ENCODE measurements around the gene RPL6.

Gene RPL6

DNA sequence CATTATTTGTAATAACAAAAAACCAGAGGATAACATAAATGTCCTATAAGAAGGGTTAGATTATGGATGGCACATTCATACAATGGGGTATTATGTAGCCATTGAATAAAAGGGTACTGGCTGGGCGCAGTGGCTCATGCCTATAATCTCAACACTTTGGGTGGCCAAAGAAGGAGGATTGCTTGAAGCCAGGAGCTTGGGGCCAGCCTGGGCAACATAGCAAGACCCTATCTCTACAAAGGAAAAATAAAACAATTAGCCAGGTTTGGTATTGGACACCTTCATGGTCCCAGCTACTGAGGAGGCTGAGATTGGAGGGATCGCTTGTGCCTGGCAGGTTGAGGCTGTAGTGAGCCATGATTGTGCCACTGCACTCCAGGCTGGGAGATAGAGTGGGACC, 24.1 kb upstream of the RPL6 start:
- Histone ChIP-seq H3K36me3 (ENCODE audit: control insufficient read depth, insufficient read depth, low read length) (no peaks in the 10 kb centered on the region), H3K4me1 (ENCODE audit: control insufficient read depth, insufficient read depth, low read length) (no peaks in the 10 kb centered on the region), H3K4me3 (ENCODE audit: low read length) (no peak overlapping the region), H3K27ac (ENCODE audit: low read depth, low read length) (no peak overlapping the region), H3K9ac (ENCODE audit: low read length) (no peak overlapping the region), H3K27me3 (ENCODE audit: control insufficient read depth, insufficient read depth, low read length) (no peaks in the 10 kb centered on the region)

DNA sequence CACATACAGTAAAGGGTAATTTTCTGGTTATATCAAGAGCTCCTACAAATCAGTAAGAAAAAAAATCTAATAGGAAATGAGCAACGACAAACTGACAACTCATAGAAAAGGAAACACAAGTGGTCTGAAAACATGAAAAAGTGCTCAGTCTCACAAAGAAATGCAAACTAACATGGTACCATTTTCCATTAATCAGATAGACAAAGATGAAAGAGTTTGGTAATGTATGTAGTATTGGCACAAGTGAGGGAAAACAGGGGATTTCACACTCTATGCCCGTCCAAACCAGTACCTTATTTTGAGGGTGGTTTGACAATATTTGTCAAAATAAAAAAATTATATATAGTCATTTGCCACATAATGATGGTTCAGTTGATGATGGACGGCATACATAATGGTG, 22.6 kb upstream of the RPL6 start:
- Histone ChIP-seq H3K4me3 (ENCODE audit: low read length) (no peak overlapping the region), H3K27ac (ENCODE audit: low read depth, low read length) (no peak overlapping the region), H3K36me3 (ENCODE audit: control insufficient read depth, insufficient read depth, low read length) (no peaks in the 10 kb centered on the region), H3K27me3 (ENCODE audit: control insufficient read depth, insufficient read depth, low read length) (no peaks in the 10 kb centered on the region), H3K4me1 (ENCODE audit: control insufficient read depth, insufficient read depth, low read length) (no peaks in the 10 kb centered on the region), H3K9ac (ENCODE audit: low read length) (no peak overlapping the region)

DNA sequence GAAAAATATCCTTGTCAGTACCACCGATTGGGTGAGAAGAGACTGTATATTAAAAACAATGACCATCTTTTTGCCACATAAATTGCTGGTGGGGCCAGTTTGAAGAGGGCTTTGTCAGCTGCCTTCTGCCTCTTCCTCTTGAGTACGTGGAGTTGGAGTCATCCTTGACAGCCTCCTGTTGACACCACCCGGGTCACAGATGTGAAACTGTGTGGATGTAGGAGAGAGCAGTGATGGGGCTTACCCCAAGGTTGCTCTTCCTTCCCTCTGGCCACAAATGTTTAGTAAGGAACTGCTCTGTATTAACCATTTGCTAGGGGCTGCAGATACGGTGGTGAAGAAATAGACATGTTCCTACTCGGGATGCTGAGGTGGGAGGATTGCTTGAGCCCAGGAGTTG, 21.5 kb upstream of the RPL6 start:
- Histone ChIP-seq H3K36me3 (ENCODE audit: control insufficient read depth, insufficient read depth, low read length) (no peaks in the 10 kb centered on the region), H3K27ac (ENCODE audit: low read depth, low read length) (no peak overlapping the region), H3K4me1 (ENCODE audit: control insufficient read depth, insufficient read depth, low read length) (no peaks in the 10 kb centered on the region), H3K9ac (ENCODE audit: low read length) (no peak overlapping the region), H3K4me3 (ENCODE audit: low read length) (no peak overlapping the region), H3K27me3 (ENCODE audit: control insufficient read depth, insufficient read depth, low read length) (no peaks in the 10 kb centered on the region)

DNA sequence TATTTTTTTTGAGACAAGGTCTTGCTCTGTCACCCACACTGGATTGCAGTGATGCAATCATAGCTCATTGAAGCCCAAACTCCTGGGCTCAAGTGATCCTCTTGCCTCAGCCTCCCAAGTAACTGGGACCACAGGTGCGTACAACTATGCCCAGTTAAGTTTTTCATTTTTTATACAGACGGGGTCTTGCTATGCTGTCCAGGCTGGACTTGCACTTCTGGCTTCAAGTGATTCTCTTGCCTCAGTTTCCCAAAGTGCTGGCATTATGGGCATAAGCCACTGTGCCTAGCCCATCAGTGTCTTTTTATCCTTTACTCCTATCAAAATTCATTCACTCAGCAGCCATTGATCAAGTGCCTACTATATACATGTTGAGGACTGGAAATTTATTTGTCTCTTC, 18.4 kb upstream of the RPL6 start:
- H3K27ac ChIP-seq (ENCODE audit: low read depth, low read length), result no peak overlapping the region
- H3K4me1 ChIP-seq (ENCODE audit: control insufficient read depth, insufficient read depth, low read length), result no peaks in the 10 kb centered on the region
- H3K27me3 ChIP-seq (ENCODE audit: control insufficient read depth, insufficient read depth, low read length), result no peaks in the 10 kb centered on the region
- no peak overlapping the region for H3K4me3 ChIP-seq (ENCODE audit: low read length)
- H3K9ac ChIP-seq (ENCODE audit: low read length), result no peak overlapping the region
- no peaks in the 10 kb centered on the region for H3K36me3 ChIP-seq (ENCODE audit: control insufficient read depth, insufficient read depth, low read length)

DNA sequence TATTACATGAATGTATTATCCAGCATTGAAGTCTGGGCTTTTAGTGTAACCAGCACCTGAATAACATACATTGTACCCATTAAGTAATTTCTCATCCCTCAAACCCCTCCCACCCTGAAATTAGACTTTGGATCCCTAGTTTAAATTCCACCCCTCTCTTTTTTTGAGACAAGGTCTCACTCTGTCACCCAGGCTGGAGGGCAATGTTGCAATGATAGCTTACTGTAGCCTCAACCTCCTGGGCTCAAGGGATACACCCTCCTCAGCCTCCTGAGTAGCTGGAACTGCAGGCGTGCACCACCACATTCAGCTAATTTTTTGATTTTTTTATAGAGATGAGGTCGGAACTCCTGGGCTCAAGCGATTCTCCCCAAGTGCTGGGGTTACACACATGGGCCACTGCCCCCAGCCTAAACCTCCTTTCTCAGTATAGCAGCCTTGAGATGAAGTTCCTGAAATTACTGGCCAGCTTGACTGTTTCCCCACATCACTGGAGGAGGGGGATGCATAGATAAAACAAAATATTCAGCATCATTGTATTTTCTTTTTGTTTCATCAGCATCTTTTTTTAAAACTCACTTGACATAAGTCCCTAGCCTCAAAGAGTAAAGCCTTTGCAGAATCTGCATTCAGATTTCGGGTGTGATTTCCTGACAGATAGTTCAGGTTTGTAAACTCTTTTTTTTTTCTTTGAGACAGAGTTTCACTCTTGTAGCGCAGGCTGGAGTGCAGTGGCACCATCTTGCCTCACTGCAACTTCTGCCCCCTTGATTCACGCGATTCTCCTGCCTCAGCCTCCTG, 16.4 kb upstream of the RPL6 start:
- Histone ChIP-seq H3K4me3 (ENCODE audit: low read length) (no peak overlapping the region), H3K27ac (ENCODE audit: low read depth, low read length) (no peak overlapping the region), H3K27me3 (ENCODE audit: control insufficient read depth, insufficient read depth, low read length) (no peaks in the 10 kb centered on the region), H3K36me3 (ENCODE audit: control insufficient read depth, insufficient read depth, low read length) (no peaks in the 10 kb centered on the region), H3K4me1 (ENCODE audit: control insufficient read depth, insufficient read depth, low read length) (no peaks in the 10 kb centered on the region), H3K9ac (ENCODE audit: low read length) (no peak overlapping the region)

DNA sequence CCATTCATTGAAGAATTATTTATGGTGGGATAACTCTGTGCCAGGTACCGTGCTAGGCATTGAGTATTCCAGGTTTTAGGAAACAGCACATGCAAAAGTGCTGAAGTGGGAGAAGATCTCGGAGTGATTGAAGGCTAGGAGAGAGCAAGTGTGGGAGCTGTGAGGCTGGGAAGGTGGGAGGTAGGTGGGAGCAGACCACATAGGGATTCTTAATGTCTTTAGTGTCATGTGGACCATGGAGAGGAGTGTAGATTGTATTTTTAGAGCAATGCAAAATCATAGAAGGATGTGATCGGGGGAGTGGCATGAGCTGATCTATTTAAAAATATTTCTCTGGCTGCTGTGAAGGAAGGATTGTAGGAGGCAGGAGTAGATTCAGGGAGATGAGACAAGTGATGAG, 14.7 kb upstream of the RPL6 start:
- Histone ChIP-seq H3K27ac (ENCODE audit: low read depth, low read length) (no peak overlapping the region), H3K36me3 (ENCODE audit: control insufficient read depth, insufficient read depth, low read length) (no peaks in the 10 kb centered on the region), H3K27me3 (ENCODE audit: control insufficient read depth, insufficient read depth, low read length) (no peaks in the 10 kb centered on the region), H3K4me3 (ENCODE audit: low read length) (no peak overlapping the region), H3K9ac (ENCODE audit: low read length) (no peak overlapping the region), H3K4me1 (ENCODE audit: control insufficient read depth, insufficient read depth, low read length) (peaks cover 5% of the 10 kb centered on the region)

DNA sequence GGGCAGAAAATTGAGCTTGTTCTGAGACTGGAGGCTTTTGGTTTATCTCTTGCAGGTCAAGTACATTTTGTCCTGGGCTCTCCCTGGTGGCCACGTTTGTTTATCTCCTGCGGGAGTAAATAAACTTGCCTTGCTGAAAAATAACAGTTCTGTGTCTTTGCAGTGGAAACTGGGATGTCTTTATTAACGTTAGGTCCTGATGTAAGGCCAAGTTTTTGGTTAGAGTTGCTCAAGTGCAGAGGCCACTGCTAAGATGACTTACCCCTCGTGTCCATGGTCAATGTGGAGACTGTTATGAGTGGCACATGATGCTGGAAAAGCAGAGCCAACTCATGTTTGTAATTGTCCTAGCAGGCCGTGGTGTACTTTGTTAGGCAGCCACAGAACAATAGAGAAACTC, 13.1 kb upstream of the RPL6 start:
- Histone ChIP-seq H3K27ac (ENCODE audit: low read depth, low read length) (no peak overlapping the region), H3K36me3 (ENCODE audit: control insufficient read depth, insufficient read depth, low read length) (no peaks in the 10 kb centered on the region), H3K4me1 (ENCODE audit: control insufficient read depth, insufficient read depth, low read length) (peaks cover 8% of the 10 kb centered on the region), H3K4me3 (ENCODE audit: low read length) (no peak overlapping the region), H3K9ac (ENCODE audit: low read length) (no peak overlapping the region), H3K27me3 (ENCODE audit: control insufficient read depth, insufficient read depth, low read length) (no peaks in the 10 kb centered on the region)

DNA sequence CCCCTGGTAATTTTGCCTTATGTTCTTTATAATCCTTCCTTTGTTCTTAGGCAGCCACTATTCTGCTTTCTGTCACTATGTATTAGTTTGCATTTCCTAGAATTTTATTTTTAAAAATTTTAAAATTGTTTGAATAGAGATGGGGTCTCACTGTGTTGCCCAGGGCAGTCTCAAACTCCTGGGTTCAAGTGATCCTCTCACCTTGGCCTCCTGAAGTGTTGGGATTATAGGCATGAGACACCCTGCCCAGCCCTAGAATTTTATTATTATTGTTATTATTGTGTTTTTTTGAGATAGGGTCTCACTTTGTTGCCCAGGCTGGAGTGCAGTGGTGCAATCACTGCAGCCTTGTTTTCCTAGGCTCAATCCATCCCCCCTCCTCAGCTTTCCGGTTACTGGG, 12.0 kb upstream of the RPL6 start:
- H3K9ac ChIP-seq (ENCODE audit: low read length), result no peak overlapping the region
- no peaks in the 10 kb centered on the region for H3K27me3 ChIP-seq (ENCODE audit: control insufficient read depth, insufficient read depth, low read length)
- H3K27ac ChIP-seq (ENCODE audit: low read depth, low read length), result no peak overlapping the region
- H3K4me1 ChIP-seq (ENCODE audit: control insufficient read depth, insufficient read depth, low read length), result peaks cover 8% of the 10 kb centered on the region
- no peak overlapping the region for H3K4me3 ChIP-seq (ENCODE audit: low read length)
- no peaks in the 10 kb centered on the region for H3K36me3 ChIP-seq (ENCODE audit: control insufficient read depth, insufficient read depth, low read length)

DNA sequence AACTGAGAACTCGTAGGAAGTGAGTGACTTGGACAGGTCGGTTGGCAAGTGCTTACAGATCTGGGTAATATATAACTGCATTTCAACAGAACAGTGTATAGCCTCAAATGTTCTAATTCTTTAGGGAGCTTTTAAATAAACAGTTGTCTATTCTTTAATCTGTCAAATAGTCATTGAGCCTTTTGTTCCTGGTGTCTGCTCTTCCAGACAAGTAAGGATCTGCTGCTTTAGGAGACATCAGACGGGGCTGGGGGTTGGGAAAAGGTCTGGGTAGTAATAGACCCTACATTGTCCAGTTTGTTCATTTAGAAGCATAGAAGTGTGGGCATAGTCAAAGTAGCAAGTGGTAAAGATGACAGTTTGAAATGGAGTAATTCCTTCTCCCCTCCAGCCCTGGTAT, 11.3 kb upstream of the RPL6 start:
- Histone ChIP-seq H3K4me1 (ENCODE audit: control insufficient read depth, insufficient read depth, low read length) (peaks cover 8% of the 10 kb centered on the region), H3K27ac (ENCODE audit: low read depth, low read length) (no peak overlapping the region), H3K4me3 (ENCODE audit: low read length) (no peak overlapping the region), H3K27me3 (ENCODE audit: control insufficient read depth, insufficient read depth, low read length) (no peaks in the 10 kb centered on the region), H3K9ac (ENCODE audit: low read length) (no peak overlapping the region), H3K36me3 (ENCODE audit: control insufficient read depth, insufficient read depth, low read length) (no peaks in the 10 kb centered on the region)

DNA sequence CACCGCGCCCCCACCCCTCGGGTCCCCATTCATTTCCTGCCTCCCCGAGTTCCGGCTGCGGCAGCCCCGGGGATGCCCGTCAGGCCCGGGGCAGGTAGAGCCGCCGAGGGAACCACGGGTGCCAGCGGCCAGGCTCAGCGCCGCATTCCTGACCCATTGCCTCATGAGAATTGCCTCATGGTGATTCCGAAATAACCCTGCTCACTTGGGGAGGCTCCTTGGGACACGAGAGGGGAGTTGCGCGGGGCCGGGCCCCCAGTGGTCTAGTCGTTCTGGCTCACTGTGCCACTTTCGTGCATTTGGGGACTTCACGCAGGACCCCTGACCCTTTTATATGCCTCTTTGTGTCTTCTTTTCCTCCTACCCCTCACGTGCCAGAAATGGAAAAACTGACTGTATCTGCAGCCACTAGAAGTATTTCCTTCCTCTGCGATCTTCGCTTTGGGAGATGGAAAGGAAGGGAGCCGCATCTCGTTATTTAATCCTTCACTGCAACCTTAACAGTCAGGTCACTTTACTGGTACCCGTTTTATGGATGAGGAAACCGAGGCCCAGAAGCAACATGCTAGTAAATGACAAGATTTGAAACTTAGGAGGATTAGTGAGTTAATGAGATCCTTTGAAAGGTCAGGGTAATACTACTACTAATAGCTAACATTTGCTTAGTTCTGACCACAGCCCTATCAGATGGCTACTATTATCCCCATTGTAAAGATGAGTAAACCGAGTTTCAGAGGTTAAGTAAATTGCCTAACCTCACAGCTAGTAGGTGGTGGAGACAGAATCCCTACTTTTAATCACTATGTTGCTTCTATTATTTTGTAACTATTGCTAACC, 10.1 kb upstream of the RPL6 start:
- Histone ChIP-seq H3K4me3 (ENCODE audit: low read length) (peak overlapping the region; percentile 95), H3K4me1 (ENCODE audit: control insufficient read depth, insufficient read depth, low read length) (peaks cover 8% of the 10 kb centered on the region), H3K27ac (ENCODE audit: low read depth, low read length) (peak overlapping the region; percentile 95), H3K9ac (ENCODE audit: low read length) (peak overlapping the region; percentile 90), H3K36me3 (ENCODE audit: control insufficient read depth, insufficient read depth, low read length) (no peaks in the 10 kb centered on the region), H3K27me3 (ENCODE audit: control insufficient read depth, insufficient read depth, low read length) (no peaks in the 10 kb centered on the region)

DNA sequence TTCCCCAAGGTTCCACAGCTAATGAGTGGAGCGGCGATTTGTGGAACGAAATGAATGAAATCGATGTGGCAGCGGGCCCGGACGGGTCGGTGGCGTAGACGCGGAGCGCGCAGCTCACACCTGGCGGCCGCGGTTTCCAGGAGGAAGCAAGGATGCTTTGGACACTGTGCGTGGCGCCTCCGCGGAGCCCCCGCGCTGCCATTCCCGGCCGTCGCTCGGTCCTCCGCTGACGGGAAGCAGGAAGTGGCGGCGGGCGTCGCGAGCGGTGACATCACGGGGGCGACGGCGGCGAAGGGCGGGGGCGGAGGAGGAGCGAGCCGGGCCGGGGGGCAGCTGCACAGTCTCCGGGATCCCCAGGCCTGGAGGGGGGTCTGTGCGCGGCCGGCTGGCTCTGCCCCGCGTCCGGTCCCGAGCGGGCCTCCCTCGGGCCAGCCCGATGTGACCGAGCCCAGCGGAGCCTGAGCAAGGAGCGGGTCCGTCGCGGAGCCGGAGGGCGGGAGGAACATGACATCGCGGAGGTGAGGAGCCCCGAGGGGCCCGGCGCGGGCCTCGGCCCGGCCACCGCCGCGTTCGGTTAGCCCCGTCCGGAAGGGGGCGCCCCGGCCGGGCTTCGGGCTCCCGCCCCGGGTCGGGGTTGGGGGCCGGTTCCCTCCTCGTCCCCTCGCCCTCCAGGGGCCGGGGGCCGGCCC, 9.3 kb upstream of the RPL6 start, which contains the start of gene PTPN11:
TSS of gene PTPN11 (plus strand) at position 340 of the 689 bp plus-strand sequence. CDS start at position 505, 165 bp downstream.
- Histone ChIP-seq H3K4me1 (ENCODE audit: control insufficient read depth, insufficient read depth, low read length) (peaks cover 8% of the 10 kb centered on the region), H3K4me3 (ENCODE audit: low read length) (peak within 1 kb of the TSS; percentile 95), H3K27me3 (ENCODE audit: control insufficient read depth, insufficient read depth, low read length) (no peaks in the 10 kb centered on the region), H3K36me3 (ENCODE audit: control insufficient read depth, insufficient read depth, low read length) (no peaks in the 10 kb centered on the region), H3K9ac (ENCODE audit: low read length) (peak within 1 kb of the TSS; percentile 90), H3K27ac (ENCODE audit: low read depth, low read length) (peak within 1 kb of the TSS; percentile 95)

DNA sequence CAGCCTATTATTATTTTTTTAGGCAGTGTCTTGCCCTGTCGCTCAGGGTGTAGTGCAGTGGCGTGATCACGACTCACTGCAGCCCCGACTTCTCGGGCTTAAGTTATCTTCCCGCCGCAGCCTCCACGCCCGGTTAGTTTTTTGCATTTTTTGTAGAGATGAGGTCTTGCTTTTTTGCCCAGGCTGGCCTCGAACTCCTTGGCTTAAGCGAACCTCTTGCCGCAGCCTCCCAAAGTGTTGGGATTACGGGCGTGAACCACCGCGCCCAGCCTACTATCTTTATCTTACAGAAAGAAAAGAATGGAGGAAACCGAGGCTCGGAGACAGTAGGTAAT, 8.8 kb upstream of the RPL6 start:
- Histone ChIP-seq H3K27me3 (ENCODE audit: control insufficient read depth, insufficient read depth, low read length) (no peaks in the 10 kb centered on the region), H3K36me3 (ENCODE audit: control insufficient read depth, insufficient read depth, low read length) (no peaks in the 10 kb centered on the region), H3K4me3 (ENCODE audit: low read length) (peak overlapping the region; percentile 95), H3K9ac (ENCODE audit: low read length) (peak overlapping the region; percentile 82), H3K27ac (ENCODE audit: low read depth, low read length) (peak overlapping the region; percentile 95), H3K4me1 (ENCODE audit: control insufficient read depth, insufficient read depth, low read length) (peaks cover 8% of the 10 kb centered on the region)

All from rectal smooth muscle tissue (tissue), 1 donor.